GM12875 (cell line): ENCODE data around the gene PLA2G4E.

ENCODE experiments used
- H3K4me3 ChIP-seq: one replicate; pipeline ENCODE4 v1.5.1; 2011; ENCODE audit warnings: low read depth, low read length, control low read depth
- TF ChIP-seq, protein P1 (sequence below): IDR thresholded peaks from 2 replicates; pipeline ENCODE4 v1.5.1; 2011; ENCODE audit warnings: low read depth, mild to moderate bottlenecking, control low read depth, inconsistent platforms, low read length, moderate library complexity, borderline replicate concordance; ENCODE audit not compliant: insufficient read depth

PLA2G4E gene

DNA sequence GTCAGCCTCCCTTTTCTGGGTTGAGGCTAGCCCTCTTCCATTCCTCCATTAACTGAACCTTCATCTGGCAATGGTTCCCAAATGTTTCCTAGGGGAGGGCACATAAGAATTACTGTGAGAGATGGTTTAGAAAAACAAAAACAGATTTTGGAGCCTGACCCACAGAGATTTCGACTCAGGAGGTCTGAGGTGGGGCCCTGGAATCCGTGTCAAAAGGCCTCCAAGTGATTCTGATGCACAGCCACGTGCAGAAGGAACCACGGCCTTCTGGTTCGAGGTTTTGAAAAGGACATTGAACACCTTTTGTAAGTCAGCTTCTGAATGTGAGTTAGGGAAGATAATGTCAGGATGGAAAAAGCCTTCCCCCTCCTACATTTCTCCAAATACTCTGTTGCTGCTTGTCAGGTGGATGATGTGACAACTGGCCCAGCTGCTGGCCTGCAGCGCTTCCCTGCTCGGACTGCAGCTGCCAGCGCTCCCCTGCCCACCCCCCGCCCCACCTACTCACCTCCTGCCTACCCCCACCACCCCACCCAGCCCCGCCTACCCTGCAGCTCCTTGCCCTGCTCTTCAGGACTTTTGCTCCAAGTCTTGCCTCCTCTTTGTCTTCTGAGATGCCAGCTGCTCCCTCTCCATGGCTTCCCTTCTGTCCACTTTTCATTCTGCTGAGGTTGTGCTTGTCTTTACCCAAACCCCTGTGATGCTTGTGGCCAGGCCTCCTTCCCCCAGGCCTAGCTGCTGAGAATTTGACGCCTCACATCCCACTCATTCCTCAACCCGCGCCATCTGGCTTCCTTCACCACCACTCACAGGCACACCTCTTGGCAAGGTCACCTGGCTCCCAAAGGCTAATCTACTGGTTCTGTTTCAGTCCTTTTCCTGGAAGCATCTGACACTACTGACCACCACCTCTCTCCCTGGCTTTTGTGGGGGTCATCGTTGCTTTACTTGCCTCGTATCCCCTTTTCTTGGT is 55.1 kb downstream of the PLA2G4E start:
- TF ChIP-seq, protein P1, sequence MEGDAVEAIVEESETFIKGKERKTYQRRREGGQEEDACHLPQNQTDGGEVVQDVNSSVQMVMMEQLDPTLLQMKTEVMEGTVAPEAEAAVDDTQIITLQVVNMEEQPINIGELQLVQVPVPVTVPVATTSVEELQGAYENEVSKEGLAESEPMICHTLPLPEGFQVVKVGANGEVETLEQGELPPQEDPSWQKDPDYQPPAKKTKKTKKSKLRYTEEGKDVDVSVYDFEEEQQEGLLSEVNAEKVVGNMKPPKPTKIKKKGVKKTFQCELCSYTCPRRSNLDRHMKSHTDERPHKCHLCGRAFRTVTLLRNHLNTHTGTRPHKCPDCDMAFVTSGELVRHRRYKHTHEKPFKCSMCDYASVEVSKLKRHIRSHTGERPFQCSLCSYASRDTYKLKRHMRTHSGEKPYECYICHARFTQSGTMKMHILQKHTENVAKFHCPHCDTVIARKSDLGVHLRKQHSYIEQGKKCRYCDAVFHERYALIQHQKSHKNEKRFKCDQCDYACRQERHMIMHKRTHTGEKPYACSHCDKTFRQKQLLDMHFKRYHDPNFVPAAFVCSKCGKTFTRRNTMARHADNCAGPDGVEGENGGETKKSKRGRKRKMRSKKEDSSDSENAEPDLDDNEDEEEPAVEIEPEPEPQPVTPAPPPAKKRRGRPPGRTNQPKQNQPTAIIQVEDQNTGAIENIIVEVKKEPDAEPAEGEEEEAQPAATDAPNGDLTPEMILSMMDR: no peak

DNA sequence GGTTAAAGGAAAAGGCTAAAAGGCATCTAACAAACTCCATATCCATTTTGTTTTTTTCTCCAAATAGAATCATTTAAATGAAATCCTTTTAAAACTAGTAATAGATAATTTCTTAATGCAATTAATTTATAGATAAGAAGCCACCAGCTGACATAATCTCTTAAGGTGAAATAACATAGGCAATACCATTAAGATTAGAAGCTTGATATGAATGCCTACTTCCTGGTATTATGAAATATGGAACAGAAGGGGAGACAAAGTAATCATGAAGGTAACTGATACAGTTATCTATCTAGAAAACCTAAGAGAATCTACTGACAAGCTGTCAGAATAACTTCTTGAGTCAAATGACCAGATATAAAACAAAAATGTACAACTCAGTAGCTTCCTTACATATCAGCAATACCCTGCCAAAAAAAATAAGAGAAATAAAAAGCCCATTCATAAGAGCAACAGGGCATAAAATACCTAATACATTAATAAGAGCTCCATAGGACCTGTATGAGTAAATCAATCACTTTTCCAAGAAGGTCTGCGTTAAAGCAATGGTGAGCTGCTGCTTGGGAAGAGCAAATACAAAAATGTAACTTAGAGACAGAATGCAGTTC is 59.1 kb downstream of the PLA2G4E start:
- TF ChIP-seq, protein P1: no peak
- no peak overlapping the region for H3K4me3 ChIP-seq

More for the DNA sequence above, 55.1 kb downstream of the PLA2G4E start:
- H3K4me3 ChIP-seq: no peak overlapping the region

DNA sequence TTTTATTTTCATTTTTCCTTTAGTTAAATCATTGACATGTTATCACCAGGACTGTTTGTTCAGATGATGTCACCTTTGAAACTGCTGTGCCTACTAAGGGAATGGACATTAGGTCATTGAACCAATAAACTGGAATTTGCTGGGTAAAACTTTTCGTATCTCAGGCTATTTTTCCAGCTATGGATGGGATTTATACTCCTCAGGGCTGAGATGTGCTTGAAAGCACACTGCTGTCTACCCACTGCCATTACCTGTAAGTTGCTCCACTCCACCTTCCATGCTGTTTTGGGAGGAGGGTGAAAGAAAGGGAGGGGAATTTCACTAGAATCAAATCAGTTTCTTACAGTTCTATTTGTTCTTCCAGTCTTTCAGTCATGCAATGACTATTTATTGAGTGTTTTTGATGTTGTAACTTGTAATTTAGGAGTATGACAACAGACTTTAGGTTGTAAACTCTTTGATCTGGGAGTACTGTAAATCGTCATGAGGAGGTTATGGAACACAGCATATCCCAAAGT is 59.8 kb downstream of the PLA2G4E start:
- H3K4me3 ChIP-seq: no peak overlapping the region
- TF ChIP-seq, protein P1: no peak

DNA sequence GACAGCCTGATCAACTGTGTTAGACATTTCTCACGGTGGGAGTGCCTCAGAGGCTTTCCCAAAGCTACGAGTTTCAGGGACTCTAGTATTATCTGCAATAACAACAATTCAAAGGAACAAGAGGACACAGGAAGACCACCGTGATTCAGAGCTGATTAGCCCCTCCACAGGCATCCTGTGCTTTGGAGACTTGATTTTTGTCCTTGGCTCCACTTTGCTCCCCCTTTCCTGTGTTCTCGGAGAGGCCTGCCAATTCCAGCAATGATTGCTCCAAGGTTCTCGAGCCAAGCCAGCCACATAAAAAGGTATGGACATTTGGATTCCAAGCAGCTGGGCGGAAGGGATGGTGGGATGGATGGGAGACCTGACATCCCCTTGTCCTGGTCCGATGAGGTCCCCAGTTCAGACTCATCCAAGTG is 62.8 kb downstream of the PLA2G4E start:
- H3K4me3 ChIP-seq: no peak overlapping the region
- TF ChIP-seq, protein P1: no peak

DNA sequence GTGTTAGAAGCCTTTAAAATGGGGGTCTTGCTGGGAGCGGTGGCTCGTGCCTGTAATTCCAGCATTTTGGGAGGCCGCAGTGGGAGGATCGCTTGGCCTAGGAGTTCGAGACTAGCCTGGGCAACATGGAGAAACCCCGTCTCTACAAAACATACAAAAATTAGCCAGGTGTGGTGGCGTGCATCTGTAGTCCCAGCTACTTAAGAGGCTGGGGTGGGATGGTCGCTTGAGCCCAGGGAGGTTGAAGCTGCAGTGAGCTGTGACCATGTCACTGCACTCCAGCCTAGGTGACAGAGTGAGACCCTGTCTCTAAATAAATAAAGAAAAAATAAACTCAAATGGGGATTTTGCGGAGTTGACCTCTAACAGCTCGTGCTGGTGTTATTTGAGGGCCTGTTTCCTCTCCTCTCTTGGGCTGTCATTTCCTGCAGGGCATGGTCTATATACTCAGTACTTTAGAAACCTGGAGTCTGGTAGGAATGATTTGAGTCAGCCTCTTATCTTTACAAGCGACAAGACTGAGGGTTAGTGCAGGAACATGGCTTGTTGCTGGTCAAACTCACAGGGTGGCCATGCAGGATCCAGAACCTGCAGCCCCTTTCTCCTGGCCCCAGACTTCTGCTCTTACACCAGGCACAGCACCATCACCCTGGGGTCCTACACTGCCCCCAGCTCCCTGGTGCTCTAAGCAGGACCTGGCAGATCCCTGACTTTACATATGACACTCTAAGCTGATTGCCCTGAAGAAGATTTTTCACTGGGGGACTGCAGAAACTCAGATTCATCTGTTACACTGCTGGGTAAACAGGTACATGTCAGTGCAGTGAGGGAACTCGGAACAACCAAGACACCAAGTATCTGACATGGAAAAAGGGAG is 63.6 kb downstream of the PLA2G4E start:
- H3K4me3 ChIP-seq: no peak overlapping the region
- TF ChIP-seq, protein P1: no peak

DNA sequence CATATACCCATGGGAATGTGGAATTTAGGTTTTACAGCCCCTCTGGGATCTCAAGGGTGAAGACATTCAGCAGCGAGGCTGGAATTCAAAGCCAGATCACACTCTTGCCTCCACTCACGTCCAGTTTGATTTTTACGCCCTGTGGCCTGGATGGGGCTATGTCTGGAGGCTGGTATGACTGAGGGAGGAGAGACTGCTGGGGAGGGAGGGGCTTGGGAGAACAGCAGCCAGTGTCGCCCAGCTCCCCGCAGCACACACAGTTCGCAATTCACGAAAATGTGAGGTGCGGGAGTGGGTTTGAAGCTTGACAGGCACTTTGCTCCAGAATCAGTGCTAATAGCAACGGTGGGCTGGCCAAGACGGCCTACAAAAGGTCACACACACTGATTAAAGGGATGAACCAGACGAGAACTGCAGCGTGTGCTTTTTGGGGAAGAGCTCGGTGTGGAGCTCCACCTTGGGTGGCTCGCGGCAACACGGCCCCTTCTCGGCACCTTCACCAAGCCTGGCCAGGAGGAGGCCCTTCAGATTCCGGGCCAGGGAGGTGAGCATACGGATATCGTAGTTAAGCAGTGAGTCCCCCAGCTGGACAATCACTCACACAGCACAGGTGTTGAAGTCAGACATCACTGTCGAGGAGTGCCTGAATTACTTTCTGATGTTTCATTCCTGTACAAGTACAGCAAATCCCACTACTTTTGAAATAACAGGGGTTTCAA is 64.9 kb downstream of the PLA2G4E start:
- TF ChIP-seq, protein P1: no peak
- H3K4me3 ChIP-seq: no peak overlapping the region
